Measurements from ENCODE around the gene SEMA4B.

DNA sequence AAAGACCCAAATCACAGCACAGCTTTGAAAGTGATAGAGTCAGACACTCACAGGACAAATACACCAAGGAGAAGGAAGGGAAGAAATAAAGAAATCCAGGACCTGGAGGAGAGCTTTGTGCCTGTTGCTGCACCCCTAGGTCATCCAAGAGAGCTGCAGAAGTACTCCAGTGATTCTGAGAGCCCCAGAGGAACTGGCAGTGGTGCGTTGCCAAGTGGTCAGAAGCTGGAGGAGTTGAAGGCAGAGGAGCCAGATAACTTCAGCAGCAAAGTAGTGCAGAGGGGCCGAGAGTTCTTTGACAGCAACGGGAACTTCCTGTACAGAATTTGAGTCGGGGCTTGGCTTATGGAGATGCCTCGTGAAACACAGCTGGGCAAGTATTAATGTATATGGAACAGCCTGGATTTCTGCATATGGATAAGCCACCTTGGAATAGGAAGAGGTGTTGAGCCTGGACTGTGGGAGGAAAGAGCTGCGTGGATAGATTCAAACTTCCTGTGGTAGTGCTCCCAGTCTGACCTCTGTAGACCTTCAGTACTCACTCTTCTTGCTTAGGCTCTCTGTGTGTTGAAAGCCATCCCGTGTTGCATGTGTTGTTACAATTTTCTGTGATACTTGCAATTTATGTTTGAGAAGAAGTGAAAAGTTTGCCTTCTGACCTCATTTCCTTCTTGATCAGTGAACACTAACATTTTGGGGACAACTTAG lies 70.5 kb downstream of the SEMA4B start:
- TF ChIP-seq SP1 (IDR thresholded peaks at IDR 0.05): no peak
- TF ChIP-seq FOXM1 (IDR thresholded peaks at IDR 0.05; ENCODE audit: borderline replicate concordance): no peak
- TF ChIP-seq L3MBTL2 (conservative IDR thresholded peaks at IDR 0.05): no peak
- no peak for TF ChIP-seq FOXK2 (IDR thresholded peaks at IDR 0.05)
- TF ChIP-seq, protein P1, sequence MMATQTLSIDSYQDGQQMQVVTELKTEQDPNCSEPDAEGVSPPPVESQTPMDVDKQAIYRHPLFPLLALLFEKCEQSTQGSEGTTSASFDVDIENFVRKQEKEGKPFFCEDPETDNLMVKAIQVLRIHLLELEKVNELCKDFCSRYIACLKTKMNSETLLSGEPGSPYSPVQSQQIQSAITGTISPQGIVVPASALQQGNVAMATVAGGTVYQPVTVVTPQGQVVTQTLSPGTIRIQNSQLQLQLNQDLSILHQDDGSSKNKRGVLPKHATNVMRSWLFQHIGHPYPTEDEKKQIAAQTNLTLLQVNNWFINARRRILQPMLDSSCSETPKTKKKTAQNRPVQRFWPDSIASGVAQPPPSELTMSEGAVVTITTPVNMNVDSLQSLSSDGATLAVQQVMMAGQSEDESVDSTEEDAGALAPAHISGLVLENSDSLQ (IDR thresholded peaks at IDR 0.05): no peak
- TF ChIP-seq ARNT (IDR thresholded peaks at IDR 0.05): no peak
- no peak for TF ChIP-seq BHLHE40 (IDR thresholded peaks at IDR 0.05; ENCODE audit: borderline replicate concordance)
- no peak for TF ChIP-seq SUZ12 (IDR thresholded peaks at IDR 0.05)
- TF ChIP-seq LEF1 (IDR thresholded peaks at IDR 0.05; ENCODE audit: borderline replicate concordance): no peak
